HCT116 (cell line): ENCODE results near the gene ACTR8. TPM values are rescaled to one million over a fixed set of nuclear protein-coding genes. Genes with fewer than 3 reads are reported as not detected.
A peak's percentile ranks its signal among the peaks of the same experiment; 100 is the strongest.

Experiments used
- ATAC-seq: fragments of 200-7000 bp; cut with Tn5 transposase; 2 replicates; pipeline ENCODE4 v1.9.1; 2020; ENCODE audit warnings: mild to moderate bottlenecking, moderate library complexity
- BruUV-seq: library from RNA; stranded (reverse); fragments of 400-500 nt; replicated peaks from 2 replicates; lab custom pipeline; 2021; lab: Mats Ljungman, UMichigan
- CTCF ChIA-PET: fragments of 300-600 bp; sonication (Branson Sonifier 250); formaldehyde crosslinking; loops from one replicate; lab custom pipeline; 2021; ENCODE audit warnings: antibody characterized with exemption; lab: Charles Lee
- POLR2A ChIA-PET: fragments of 300-600, 350-600 bp; sonication (Branson Sonifier 250); formaldehyde crosslinking; loops from one replicate; lab custom pipeline; 2021; ENCODE audit warnings: antibody characterized with exemption; lab: Charles Lee
- RAD21 ChIA-PET, 2 experiments: fragments of 300-600 bp; sonication (Branson Sonifier 250); formaldehyde crosslinking; loops; one replicate each; lab custom pipeline; 2023; ENCODE audit warnings: low total read pairs in 2 of 2; ENCODE audit not compliant: uncharacterized antibody in 2 of 2, unreplicated experiment in 2 of 2, low non-redundant PET in 1 of 2; lab: Charles Lee
- DNase-seq: peaks from one replicate; pipeline ENCODE4 v3.0.0-alpha.2; 2010; ENCODE audit warnings: low read depth, low spot score
- H2AFZ ChIP-seq: fragments of 200-600 bp; shearing (Covaris generic), sonication (generic); 2 replicates; pipeline ENCODE4 v1.6.1; 2017; ENCODE audit warnings: low read depth, mixed run types, mixed read lengths, antibody characterized with exemption, low read length; ENCODE audit not compliant: poor library complexity, severe bottlenecking
- H3K27ac ChIP-seq: 2 replicates; pipeline ENCODE4 v1.5.1; 2012; ENCODE audit warnings: low read depth, low read length
- H3K27me3 ChIP-seq: fragments of 200-600 bp; sonication (generic); 2 replicates; pipeline ENCODE4 v1.6.1; 2016; ENCODE audit warnings: mixed run types, low read length, mixed read lengths; ENCODE audit not compliant: insufficient read depth
- H3K36me3 ChIP-seq, 2 experiments: fragments of 200-500 bp in 1 of 2; fragments of 200-600 bp in 1 of 2; sonication (Bioruptor generic) in 1 of 2; sonication (generic) in 1 of 2; 2 replicates each; pipeline versions ENCODE4 v1.5.1 to v1.6.1; 2014 to 2016; ENCODE audit warnings: low read length in 2 of 2, inconsistent platforms in 1 of 2, mixed read lengths in 1 of 2, mixed run types in 1 of 2; ENCODE audit not compliant: insufficient read depth in 2 of 2, control insufficient read depth in 1 of 2
- H3K4me1 ChIP-seq, 2 experiments: fragments of 200-600 bp in 1 of 2; sonication (generic) in 1 of 2; 2 replicates each; pipeline versions ENCODE4 v1.5.1 to v1.6.1; 2012 to 2017; ENCODE audit warnings: low read length in 2 of 2, inconsistent platforms in 1 of 2, mild to moderate bottlenecking in 1 of 2, mixed read lengths in 1 of 2, mixed run types in 1 of 2, moderate library complexity in 1 of 2; ENCODE audit not compliant: insufficient read depth in 2 of 2, control insufficient read depth in 1 of 2
- H3K4me2 ChIP-seq: fragments of 200-600 bp; sonication (generic); 2 replicates; pipeline ENCODE4 v1.6.1; 2017; ENCODE audit warnings: mixed run types, low read length, mixed read lengths
- H3K4me3 ChIP-seq, 2 experiments: fragments of 200-600 bp in 1 of 2; sonication (generic) in 1 of 2; replicated peaks in 1 of 2; 2 replicates each; pipeline ENCODE4 v1.5.1; 2011 to 2016; ENCODE audit warnings: low read length in 2 of 2, control low read depth in 1 of 2, low read depth in 1 of 2, mild to moderate bottlenecking in 1 of 2, mixed read lengths in 1 of 2, mixed run types in 1 of 2
- H3K79me2 ChIP-seq: fragments of 200-600 bp; sonication (generic); 2 replicates; pipeline ENCODE4 v1.6.1; 2017; ENCODE audit warnings: mild to moderate bottlenecking, mixed run types, low read length, moderate library complexity, mixed read lengths; ENCODE audit not compliant: insufficient read depth
- H3K9ac ChIP-seq: fragments of 200-600 bp; sonication (generic); 2 replicates; pipeline ENCODE4 v1.6.1; 2016; ENCODE audit warnings: low read length, mixed read lengths
- H3K9me2 ChIP-seq: fragments of 200-600 bp; sonication (generic), shearing (Covaris generic); 2 replicates; pipeline ENCODE4 v1.6.1; 2017; ENCODE audit warnings: mixed run types, mild to moderate bottlenecking, moderate library complexity; ENCODE audit not compliant: insufficient read depth
- H3K9me3 ChIP-seq, 2 experiments: fragments of 200-500 bp in 1 of 2; fragments of 200-600 bp in 1 of 2; sonication (Bioruptor generic) in 1 of 2; sonication (generic) in 1 of 2; 2 replicates each; pipeline ENCODE4 v1.6.1; 2014 to 2017; ENCODE audit warnings: low read length in 2 of 2, mixed read lengths in 2 of 2, inconsistent platforms in 1 of 2, low read depth in 1 of 2, mild to moderate bottlenecking in 1 of 2, mixed run types in 1 of 2, moderate library complexity in 1 of 2; ENCODE audit not compliant: control insufficient read depth in 1 of 2, insufficient read depth in 1 of 2
- H4K20me1 ChIP-seq: fragments of 200-600 bp; sonication (generic), shearing (Covaris generic); 2 replicates; pipeline ENCODE4 v1.6.1; 2017; ENCODE audit warnings: mixed run types, mild to moderate bottlenecking, moderate library complexity; ENCODE audit not compliant: insufficient read depth
- ELF1 ChIP-seq: IDR thresholded peaks from 2 replicates; pipeline ENCODE4 v1.6.1; 2012; ENCODE audit warnings: low read depth, borderline replicate concordance
- EZH2 ChIP-seq: fragments of 200-600 bp; sonication (generic); IDR thresholded peaks from 2 replicates; pipeline ENCODE4 v1.6.1; 2017; ENCODE audit warnings: antibody characterized with exemption, mixed run types
- FOSL1 ChIP-seq: IDR thresholded peaks from 2 replicates; pipeline ENCODE4 v1.6.1; 2012; ENCODE audit warnings: low read depth
- JUND ChIP-seq: IDR thresholded peaks from 2 replicates; pipeline ENCODE4 v1.6.1; 2012
- POLR2AphosphoS5 ChIP-seq: IDR thresholded peaks from 2 replicates; pipeline ENCODE4 v1.6.1; 2011; ENCODE audit warnings: mild to moderate bottlenecking, low read depth, low read length, moderate library complexity
- RAD21 ChIP-seq: IDR thresholded peaks from 2 replicates; pipeline ENCODE4 v1.6.1; 2012; ENCODE audit warnings: low read depth, mild to moderate bottlenecking
- REST ChIP-seq: IDR thresholded peaks from 2 replicates; pipeline ENCODE4 v1.6.1; 2012; ENCODE audit warnings: low read depth
- SIN3A ChIP-seq: IDR thresholded peaks from 2 replicates; pipeline ENCODE4 v1.6.1; 2012; ENCODE audit warnings: low read depth
- SRF ChIP-seq: IDR thresholded peaks from 2 replicates; pipeline ENCODE4 v1.6.1; 2012; ENCODE audit warnings: low read depth
- TCF7L2 ChIP-seq: IDR thresholded peaks from 2 replicates; pipeline ENCODE4 v1.7.0; 2011; ENCODE audit warnings: borderline replicate concordance, inconsistent platforms; ENCODE audit not compliant: insufficient read depth, insufficient read length; ENCODE audit errors: extremely low read depth
- YY1 ChIP-seq: IDR thresholded peaks from 2 replicates; pipeline ENCODE4 v1.6.1; 2011; ENCODE audit warnings: low read length, low read depth, moderate library complexity, mild to moderate bottlenecking; ENCODE audit not compliant: insufficient replicate concordance; ENCODE audit errors: extremely low read depth
- ZFX ChIP-seq: fragments of 450-650 bp; IDR thresholded peaks from 2 replicates; pipeline ENCODE4 v1.6.1; 2017
- ZNF274 ChIP-seq: fragments of 200-500 bp; sonication (Bioruptor generic); IDR thresholded peaks from 2 replicates; pipeline ENCODE4 v1.6.1; 2014; ENCODE audit warnings: mild to moderate bottlenecking, low read depth, low read length, inconsistent platforms
- intact Hi-C: fragments of 100-400 bp; cut with micrococcal nuclease; formaldehyde crosslinking; loops from 2 replicates; pipeline ENCODE4 v1.10.0; 2022
- total RNA-seq: library from RNA; stranded (reverse); gene quantifications from one replicate; pipeline ENCODE4 v1.2.1, GENCODE V29; 2021; ENCODE audit not compliant: unreplicated experiment
- TF ChIP-seq, protein P1 (sequence below): IDR thresholded peaks from 2 replicates; pipeline ENCODE4 v1.6.1; 2012

The ACTR8 gene
- total RNA-seq, 1 experiment from 2014 or later = 25.5 TPM

DNA sequence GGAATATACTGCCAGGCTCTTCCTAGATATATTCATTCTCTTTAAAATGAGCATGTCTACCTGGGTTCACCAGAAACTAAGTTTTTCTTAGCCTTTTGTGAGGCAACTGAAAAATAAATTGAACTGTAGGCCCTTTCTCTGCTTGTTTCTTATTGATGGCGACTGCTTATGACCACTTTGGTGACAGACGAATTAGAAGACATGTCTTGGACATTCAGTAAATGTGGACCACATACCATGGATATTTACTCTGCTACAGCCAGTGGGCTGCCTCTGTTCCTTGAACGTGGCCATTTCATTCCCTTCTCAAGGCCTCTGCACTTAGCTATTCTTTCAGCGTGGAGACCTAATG lies 10.3 kb upstream of the ACTR8 start:
- Histone ChIP-seq H3K9me2 (no peaks in the 10 kb centered on the region), H4K20me1 (no peaks in the 10 kb centered on the region), H3K4me1 (peaks cover 10 to 20% of the 10 kb centered on the region in 2 experiments; a peak in 3 of 4 replicates), H3K27me3 (no peaks in the 10 kb centered on the region), H3K9me3 (no peaks in the 10 kb centered on the region), H3K27ac (peak overlapping the region; percentile 54), H2AFZ (no peak overlapping the region), H3K36me3 (no peaks in the 10 kb centered on the region), H3K4me3 (peak overlapping the region; percentile 85 to 95), H3K9ac (peak overlapping the region; percentile 86), H3K4me2 (peak overlapping the region; percentile 91), H3K79me2 (peaks cover 34% of the 10 kb centered on the region)
- RAD21 ChIA-PET = no interaction called here
- POLR2A ChIA-PET = interaction anchor here (1.1 to 1.4 kb wide), 3 partner anchors 8 to 47 kb away, joined by 3 to 6 read pairs (median 4); no protein-coding TSS in a partner anchor
- intact Hi-C loops = loop anchor here (10.0 kb wide), 1 partner anchor 537 kb away; no protein-coding TSS in a partner anchor
- TF ChIP-seq, protein P1, sequence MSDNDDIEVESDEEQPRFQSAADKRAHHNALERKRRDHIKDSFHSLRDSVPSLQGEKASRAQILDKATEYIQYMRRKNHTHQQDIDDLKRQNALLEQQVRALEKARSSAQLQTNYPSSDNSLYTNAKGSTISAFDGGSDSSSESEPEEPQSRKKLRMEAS = no peak
- TF ChIP-seq SIN3A = peak; percentile 4; the same call in 1 of the 2 replicates
- CTCF ChIA-PET = interaction anchor here (1.1 kb wide), 1 partner anchor 51 kb away, joined by 3 read pairs; no protein-coding TSS in a partner anchor
- ATAC-seq (no peak), DNase-seq (no peak)
- BruUV-seq = TSS peak; percentile 98

GRCh38 chr3:53891497-53892285 lies 9.7 kb upstream of the ACTR8 start, which contains the start of gene SELENOK:
TSS of gene SELENOK (minus strand) at chr3:53891859.
- intact Hi-C loops = loop anchor here (10.0 kb wide), 1 partner anchor 537 kb away; no protein-coding TSS in a partner anchor
- no peaks in the 10 kb centered on the region for H3K9me3 ChIP-seq
- H3K36me3 ChIP-seq = peaks cover 0 to 2% of the 10 kb centered on the region in 2 experiments; a peak in 1 of 4 replicates
- BruUV-seq = no TSS peak
- H2AFZ ChIP-seq = no peak within 1 kb of the TSS
- no peaks in the 10 kb centered on the region for H4K20me1 ChIP-seq
- peaks cover 40% of the 10 kb centered on the region for H3K79me2 ChIP-seq
- ChIA-PET CTCF (interaction anchor here (1.1 kb wide), 1 partner anchor 50 kb away, joined by 3 read pairs; no protein-coding TSS in a partner anchor), POLR2A (interaction anchor here (1.1 to 1.4 kb wide), 3 partner anchors 9 to 47 kb away, joined by 3 to 6 read pairs (median 4); no protein-coding TSS in a partner anchor), RAD21 (no interaction called here)
- peak within 1 kb of the TSS; percentile 91 for H3K4me2 ChIP-seq
- H3K27ac ChIP-seq = peak within 1 kb of the TSS; percentile 58
- peak within 1 kb of the TSS; percentile 85 to 95 for H3K4me3 ChIP-seq
- H3K9ac ChIP-seq = peak within 1 kb of the TSS; percentile 86
- no peaks in the 10 kb centered on the region for H3K9me2 ChIP-seq
- DNase-seq = peak; percentile 99
- peak; percentile 94 for ATAC-seq
- H3K4me1 ChIP-seq = peaks cover 10 to 20% of the 10 kb centered on the region in 2 experiments; a peak in 3 of 4 replicates
- H3K27me3 ChIP-seq = no peaks in the 10 kb centered on the region
- TF ChIP-seq REST = no peak
- no peak for TF ChIP-seq ZFX
- peak; percentile 88 for TF ChIP-seq SRF
- peak; percentile 87 for TF ChIP-seq YY1
- TF ChIP-seq ELF1 = peak; percentile 34; the same call in 1 of the 2 replicates
- TF ChIP-seq TCF7L2 = peak; percentile 17
- no peak for TF ChIP-seq RAD21
- peak; percentile 83 for TF ChIP-seq POLR2AphosphoS5
- TF ChIP-seq JUND = no peak
- no peak for TF ChIP-seq ZNF274
- TF ChIP-seq FOSL1 = no peak
- TF ChIP-seq EZH2 = no peak
- peak; percentile 82 for TF ChIP-seq SIN3A
